ENCODE data around the gene ABCB9.

DNA sequence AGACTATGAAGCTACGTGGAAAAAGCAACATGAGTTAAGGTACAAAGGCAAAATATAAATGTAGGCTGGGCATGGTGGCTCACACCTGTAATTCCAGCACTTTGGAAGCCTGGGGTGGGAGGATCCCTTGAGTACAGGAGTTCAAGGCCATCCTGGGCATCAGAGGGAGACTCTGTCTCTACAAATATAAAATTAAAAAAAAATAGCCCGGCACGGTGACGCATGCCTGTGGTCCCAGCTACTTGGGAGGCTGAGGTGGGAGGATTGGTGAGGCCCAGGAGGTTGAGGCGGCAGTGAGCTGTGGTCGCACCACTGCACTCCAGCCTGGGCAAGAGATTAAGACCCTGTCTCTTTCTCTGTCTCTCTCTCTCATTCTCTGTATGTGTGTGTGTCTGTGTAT lies 66.4 kb downstream of the ABCB9 start:
- TF ChIP-seq, protein P1, sequence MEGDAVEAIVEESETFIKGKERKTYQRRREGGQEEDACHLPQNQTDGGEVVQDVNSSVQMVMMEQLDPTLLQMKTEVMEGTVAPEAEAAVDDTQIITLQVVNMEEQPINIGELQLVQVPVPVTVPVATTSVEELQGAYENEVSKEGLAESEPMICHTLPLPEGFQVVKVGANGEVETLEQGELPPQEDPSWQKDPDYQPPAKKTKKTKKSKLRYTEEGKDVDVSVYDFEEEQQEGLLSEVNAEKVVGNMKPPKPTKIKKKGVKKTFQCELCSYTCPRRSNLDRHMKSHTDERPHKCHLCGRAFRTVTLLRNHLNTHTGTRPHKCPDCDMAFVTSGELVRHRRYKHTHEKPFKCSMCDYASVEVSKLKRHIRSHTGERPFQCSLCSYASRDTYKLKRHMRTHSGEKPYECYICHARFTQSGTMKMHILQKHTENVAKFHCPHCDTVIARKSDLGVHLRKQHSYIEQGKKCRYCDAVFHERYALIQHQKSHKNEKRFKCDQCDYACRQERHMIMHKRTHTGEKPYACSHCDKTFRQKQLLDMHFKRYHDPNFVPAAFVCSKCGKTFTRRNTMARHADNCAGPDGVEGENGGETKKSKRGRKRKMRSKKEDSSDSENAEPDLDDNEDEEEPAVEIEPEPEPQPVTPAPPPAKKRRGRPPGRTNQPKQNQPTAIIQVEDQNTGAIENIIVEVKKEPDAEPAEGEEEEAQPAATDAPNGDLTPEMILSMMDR (IDR thresholded peaks at IDR 0.05; ENCODE audit: insufficient read depth, low read depth, low read length) = no peak
- TF ChIP-seq EZH2 (IDR thresholded peaks at IDR 0.05; ENCODE audit: insufficient read depth, low read length) = no peak
